UCSD-AML1 (cell line): Measurements from ENCODE around the gene PPP1R13B.
"Not testable (repeated sequence)": the region's sequence is repeated elsewhere in the genome, so short reads cannot be mapped to it uniquely, and the experiment has no call there.

Experiments used
- DNase-seq: peaks from one replicate; lab custom pipeline; 2025; ENCODE audit not compliant: unreplicated experiment; lab: John Stamatoyannopoulos, UW

PPP1R13B gene

DNA sequence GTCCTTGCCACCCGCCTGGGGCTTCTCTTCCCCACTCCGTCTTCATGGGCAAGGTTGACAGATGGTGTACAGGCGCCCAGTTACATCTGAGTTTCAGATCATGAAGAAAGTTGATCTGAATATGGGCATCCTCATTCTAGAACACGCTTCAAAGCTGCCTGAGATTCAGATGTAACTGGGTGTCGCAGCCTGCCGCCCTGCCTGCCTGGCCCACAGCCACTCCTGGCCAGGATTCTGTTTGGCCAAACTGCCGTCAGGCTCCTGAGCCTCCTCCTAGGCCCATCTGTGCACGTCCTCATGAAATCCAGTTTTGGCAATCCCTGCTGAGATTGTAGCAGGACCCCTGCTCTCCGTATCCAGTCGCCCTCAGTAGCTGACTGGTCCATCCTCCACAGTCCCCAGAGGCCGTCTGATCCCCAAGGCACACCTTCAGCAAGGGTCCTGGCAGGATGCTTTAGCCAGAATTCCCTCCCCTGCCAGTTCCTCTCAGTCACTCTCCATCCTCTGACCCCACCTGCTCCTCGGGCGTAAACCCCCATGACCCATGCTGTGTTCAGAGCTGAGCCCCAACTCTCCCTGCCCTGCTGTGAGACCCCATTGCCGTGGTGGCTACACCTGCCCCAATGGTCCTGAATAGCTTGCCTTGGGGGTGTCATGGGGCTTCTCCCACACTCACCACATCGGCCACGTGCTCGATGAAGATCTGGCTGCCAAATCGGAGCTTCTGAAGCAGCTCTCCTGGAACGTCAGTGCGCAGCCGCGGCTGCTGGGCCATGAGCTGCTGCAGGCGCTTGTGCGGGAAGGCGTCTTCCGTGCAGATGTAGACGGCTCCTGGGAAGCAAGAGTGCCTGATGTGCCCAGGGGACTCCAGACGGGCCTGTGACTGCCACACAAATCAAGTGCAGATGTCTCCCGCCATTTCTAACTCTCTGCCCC is 144.6 kb downstream of the PPP1R13B start:
- no peak for DNase-seq

DNA sequence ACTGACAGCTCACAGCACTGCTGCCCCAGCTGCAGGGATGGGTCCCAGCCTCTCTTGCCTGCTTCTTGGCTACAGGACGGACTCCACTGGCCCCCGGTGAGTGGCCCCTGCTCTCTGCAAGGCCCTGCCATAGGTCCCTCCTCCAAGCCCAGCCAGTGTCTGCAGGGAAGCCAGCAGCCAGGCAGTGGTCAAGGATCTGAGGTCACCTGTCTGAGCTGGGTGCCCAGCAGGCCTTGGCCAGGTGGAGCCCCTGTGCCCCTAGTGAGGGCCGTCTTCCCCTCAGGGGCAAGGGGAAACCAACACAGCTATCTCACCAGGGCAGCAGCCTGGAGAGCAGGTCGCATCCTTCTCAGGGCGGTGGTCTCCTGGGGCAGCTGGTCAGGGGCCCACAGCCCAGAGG is 145.3 kb downstream of the PPP1R13B start:
- DNase-seq = no peak

DNA sequence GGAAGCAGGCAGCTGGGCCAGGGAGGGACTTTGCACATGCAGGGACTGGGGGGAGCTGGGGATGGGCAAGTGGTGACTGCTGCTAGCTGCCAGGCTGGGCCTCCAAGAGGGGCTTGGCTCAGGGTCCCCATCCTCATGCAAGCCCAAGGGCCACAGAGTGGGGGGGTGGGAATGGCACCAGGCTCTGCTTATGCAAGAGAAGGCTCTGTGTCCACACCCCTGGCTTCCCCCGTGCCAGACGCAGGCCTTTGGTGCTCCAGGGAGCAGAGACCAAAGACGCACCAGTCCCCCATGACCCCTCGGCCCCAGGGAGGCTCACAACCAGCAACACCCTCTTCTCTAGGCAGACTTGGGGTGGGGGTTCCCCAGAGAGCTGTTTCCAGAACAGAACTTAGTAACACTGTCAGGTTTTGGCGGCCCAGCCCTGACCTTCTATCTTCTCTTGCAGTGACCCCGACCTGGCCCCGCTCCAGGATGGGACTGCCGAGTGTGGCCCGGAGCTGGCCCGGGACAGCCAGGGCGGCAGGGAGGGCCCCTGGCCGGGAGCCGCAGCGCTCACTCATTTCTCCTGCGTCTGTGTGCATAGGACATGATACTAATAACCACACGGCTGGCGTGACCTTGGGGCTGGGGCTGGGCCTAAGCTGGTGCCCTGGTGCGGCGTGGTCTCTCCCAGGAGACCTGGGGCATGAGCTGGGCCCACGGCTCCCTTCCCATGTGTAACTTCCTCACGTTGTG is 146.5 kb downstream of the PPP1R13B start:
- DNase-seq = no peak

DNA sequence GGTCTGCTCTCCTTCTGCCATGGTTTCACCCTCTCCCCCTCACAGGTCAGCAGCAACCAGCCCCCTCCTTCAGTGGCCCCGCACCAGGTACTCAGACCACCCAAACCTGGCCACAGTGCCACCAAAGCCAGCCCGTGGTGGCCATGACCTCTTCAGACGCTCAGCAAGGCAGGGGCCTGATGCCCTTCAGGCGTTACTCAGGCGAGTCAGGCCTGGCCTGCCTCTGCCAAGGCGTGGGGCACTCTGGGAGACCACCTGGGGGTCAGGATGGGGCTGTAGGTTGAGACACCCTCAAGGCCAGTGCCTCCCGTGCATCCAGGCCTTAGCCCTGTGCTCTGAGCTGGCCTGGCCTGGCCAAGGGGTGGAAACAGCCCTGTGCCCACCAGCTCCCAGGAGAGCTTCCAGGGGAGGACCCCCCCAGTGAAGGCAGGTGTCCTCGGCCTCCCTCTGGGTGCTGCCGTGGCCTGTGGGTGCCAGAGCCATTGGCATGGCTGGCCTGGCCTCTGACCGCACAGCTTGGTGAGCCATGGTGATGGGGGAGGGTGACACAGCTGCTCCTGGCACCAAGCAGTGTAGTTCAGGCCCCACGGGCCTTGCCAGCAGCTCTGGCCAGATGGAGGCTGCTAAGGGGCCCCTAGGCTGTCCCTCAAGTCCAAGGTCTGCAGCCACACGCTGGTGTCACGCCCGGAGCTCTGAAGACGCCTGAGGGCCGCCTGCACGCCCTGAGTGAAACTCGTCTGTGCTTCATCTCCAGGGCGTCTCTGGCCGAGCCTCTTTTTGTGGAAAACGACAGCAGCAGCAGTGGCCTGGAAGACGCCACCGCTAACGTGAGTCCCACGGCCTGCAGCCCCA is 147.2 kb downstream of the PPP1R13B start:
- DNase-seq = no peak

DNA sequence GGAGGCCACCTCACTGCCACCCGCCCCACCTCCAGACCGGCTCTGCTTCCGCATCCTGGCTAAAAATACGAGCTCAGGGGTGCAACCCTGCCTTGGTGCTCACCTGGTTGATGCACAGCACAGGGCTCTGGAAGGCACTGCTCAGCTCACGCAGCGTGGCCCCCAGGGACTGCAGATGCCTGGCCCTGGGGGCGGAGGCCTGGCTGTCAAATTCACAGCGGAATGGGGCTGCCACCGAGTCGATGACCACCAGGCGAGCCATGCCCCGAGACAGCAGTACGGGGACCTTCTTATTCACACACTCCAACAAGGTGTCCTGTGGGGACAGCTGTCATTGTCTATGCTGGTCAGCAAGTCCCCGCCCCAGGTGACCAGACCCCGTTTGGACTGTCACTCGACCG is 148.1 kb downstream of the PPP1R13B start:
- DNase-seq = no peak

DNA sequence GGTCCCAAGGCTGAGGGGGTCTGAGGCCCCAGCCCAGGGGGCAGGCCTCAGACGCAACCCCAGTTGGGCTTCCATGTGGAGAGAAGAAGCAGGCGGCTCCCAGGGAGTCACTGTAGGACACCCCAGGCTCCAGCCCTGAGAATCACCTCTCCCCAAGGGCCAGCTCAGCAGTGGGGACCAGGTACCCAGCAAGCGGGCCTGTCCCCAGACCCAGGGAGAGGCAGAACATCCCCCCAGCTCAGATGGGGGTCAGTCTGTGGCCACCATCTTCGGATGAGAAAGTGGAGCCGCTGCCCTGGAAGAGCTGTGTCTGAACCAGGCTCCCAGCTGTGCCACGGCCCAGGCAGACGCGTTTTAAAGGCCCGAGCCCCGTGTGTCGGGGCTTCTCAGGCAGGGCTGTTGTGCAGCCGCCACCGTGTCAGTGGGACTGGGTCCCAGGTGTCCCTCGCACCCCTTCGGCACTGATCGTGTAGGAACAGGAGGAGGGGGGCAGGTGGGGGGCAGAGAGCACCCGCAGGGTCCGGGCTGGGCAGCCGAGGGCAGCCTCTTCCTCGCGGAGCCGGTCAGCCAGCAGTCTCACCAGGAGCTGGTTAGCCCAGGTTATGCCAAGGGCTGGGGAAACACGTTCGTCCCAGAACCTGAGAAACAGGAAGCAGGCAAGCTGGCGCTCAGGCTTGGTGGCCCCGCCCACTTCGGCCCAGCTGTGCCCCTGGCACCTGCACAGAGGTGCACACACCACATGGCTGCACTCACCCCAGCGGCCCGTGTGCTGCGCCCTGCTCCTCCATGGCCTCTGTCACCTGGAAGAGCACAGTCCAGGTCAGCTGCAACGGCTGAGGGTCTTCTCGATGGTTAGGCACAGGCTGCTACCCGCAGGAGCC is 148.8 kb downstream of the PPP1R13B start:
- no peak for DNase-seq

DNA sequence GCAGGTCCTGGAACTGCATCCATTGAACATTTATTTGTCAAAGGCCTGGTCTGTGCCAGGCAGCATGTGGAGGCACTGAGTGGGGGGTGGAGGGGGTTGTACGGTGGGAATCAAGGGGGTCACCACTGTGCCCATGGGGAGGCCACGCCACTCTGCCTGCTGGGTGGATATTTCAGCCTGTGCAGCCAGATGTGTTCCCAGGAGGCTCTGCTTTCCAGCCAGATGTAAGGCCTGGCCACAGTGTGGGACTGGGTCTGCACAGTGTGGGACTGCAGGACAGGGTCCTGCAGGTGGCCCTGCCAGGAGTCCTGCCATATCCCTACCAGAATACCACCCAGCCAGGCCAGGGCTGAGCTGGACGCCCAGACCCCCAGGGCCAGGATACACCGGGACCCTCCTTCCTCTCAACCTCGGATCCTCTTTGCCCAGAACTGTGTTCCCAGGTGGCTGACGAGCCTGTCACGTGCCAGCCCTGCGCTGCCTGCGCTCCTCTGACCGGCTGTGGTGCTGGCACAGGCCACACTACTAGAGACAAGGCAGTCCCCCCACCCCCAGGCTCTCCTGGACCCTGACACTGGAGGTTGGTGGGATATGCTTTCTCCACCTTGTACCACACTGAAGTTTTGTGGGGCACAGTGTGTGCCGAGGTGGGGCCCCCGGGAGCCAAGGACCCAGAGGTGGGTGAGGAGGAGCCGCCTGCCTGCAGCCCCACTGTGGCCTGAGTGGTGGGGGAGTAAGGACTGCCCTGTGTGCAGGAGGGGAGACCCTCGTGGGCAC is 149.6 kb downstream of the PPP1R13B start:
- DNase-seq = no peak

DNA sequence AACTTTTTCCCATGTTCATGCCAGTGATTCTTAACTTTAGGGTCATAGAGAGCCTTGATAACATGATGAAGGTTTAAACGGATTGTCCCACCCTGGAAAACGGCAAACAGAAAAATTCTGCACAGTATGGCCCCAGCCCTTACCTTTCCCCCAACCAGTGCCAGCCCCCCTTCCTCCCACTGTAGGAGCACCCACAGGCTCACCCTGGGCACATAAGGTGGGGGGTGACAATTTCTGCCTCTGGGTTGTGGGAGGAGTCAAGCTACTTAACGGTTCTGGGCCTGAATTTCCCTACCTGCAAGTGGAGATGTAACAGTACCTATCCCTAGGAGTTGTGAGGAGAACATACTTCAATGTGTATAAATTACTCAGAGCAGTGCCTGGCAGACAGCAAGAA is 150.2 kb downstream of the PPP1R13B start:
- no peak for DNase-seq

DNA sequence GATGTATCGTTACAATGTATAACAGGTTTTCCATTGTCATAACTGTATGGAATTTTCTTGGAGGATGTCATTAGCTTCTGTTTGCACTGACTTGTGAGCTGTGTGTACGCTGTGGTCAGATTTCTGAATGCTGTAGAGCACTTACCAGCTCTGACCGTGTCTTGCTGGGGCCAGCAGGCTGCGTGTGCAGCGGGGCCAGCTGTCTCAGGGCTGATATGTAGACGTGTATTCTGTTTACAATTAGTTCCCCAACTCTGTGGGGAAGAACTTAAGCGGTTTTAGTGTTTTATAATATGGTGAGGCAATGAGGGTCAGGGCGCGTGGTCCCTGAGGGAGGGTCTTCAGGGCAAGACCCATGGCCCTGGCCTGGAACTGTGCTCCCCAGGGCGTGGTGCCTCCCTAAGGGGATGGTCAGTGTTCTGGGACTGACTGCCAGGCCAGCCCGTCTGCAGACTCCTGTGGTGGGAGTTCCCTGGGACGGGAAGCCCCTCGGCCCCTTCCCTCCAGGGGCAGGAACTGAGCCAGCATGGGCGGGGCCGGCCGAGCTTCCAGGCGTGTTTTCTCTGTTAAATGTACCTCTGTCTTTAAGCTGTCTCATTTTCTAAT is 150.8 kb downstream of the PPP1R13B start:
- no peak for DNase-seq

DNA sequence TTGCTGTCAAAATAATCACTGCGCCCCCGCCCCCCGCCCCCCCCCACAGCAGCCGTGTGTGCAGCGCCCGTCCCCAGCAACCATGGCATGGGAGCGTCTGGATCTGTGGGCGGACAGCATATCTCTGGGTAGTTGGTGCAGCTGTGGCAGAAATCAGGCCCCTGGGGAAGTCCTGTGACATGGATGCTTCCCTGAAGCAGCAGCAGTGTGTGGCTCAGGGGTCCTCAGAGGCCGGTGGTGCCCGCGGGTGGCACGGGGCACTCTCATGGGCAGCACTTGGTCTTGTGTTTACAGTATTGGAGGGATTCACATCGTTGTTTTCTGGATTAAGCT is 151.3 kb downstream of the PPP1R13B start:
- DNase-seq = no peak

DNA sequence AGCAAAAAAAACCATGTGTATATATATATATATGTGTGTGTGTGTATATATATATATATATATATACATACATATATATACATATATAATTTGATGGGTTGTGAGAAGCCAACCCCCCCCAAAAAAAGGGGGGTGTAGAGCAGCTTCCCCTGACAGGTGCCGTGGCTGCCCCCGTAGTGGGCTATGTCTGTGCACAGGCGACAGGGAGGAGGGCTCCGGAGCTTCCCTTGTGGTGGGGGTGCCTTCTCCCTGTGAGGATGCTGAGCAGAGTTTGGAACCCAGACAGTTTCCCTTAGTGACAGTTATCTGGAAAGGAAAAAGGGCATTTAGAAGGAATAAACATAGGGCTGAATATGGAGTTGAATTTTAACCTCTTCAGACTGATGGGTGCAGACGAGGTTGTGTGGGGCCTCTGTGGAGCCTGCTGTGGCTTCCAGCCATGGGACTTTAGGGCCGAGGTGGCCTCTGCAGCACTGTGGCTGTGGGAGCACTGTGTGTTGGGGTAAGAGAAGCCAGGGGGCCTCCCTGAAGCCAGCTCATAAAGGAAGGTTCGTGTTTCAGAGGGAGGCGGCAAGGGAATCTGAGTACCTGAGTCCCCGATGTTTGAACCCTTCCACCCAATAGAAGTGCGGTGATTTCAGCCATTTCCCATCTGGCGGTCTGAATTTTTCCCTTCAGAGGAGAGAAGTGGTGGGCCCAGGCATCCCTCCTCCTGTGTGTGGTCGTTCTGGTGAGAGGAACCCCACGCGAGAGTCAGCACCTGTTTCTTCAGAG is 151.9 kb downstream of the PPP1R13B start:
- no peak for DNase-seq

DNA sequence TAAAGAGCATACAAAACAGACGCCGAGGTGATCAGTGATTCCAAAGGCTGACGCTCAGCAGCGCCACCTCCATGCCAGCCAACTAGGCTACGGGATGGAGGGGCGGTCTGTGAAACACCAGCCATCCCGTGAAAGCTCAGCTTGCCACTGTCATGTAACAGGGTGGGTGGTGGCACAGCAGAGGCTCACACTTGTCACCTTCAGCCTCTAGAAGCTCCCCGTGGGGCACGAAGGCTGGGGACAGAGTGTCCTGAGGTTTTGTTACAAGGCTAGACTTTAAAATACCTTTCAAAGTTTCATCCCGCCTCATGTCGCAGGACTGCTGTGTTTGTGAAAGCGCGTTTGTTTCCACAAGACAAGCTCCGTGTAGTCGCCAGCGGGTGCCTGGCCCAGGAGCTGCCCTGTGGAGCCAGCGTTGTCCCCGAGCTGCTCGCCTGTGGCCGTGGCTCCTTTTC is 152.8 kb downstream of the PPP1R13B start:
- no peak for DNase-seq

DNA sequence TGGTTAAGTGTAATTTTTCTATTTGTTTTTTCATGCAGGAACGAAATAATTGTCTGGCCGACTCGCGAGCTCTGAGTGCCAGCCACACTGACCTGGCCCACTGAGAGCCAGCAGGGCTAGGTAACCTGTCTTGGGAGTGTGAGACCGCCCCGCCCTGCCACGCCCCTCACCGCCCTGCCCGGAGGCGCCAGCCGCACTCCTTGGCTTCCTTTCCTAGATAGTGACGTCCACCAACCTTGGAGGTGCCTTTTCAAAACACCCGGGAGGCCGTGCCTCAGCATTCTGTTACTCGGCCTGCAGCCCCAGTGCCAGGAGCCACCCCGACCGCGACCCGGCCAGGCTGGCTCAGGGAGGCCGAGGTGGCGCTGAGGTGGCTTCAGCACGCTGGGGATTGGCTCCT is 153.9 kb downstream of the PPP1R13B start:
- no peak for DNase-seq

DNA sequence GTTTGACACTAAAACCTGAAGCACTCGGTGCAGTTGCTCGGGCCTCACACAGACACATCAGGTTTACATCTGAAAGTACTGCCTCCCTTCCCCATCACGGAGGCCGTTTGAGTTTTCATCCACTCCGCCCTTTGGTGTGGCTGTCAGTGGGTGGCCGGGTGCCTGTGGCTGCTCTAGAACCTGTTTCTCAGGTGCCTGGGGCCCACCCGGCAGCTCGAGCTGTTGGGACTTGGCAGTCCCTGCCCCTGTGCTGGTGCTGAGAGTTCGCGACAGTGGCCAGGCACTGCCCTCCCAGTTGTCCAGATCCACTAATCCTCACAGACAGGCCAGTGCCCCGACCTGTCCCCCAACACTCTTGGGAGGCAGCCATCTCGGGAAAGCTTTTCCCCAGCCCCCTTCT is 154.5 kb downstream of the PPP1R13B start:
- DNase-seq = no peak

DNA sequence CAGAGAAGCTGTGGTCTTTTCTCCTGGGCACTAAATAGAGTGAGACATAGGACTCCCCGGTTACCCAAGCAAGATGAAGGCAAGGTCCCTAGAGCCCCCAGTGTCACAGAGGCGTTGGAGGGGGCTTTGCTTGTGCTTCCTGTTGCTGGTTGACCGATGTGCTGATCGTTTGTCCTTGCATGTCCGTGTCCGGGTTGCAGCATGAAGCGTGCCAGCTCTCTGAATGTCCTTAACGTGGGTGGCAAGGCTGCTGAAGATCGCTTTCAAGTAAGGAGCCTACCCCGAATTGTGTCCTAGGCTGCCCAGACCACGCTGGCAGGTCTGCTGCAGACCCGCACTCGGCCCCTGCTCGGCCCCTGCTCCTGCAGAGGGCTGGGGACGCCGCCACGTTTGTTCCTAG is 155.2 kb downstream of the PPP1R13B start:
- DNase-seq = no peak

DNA sequence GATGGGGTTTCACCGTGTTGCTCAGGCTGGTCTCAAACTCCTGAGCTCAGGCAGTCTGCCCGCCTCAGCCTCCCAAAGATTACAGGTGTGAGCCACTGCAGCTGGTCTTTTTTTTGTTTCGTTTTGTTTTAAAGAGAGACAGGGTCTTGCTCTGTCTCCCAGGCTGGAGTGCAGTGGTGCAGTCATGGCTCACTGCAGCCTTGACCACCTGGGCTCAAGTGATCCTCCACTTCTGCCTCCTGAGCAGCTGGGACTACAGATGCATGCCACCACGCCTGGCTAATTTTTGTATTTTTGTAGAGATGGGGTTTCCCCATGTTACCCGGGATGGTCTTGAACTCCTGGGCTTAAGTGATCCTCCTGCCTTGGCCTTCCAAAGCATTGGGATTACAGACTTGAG is 155.7 kb downstream of the PPP1R13B start:
- not testable (repeated sequence) for DNase-seq

DNA sequence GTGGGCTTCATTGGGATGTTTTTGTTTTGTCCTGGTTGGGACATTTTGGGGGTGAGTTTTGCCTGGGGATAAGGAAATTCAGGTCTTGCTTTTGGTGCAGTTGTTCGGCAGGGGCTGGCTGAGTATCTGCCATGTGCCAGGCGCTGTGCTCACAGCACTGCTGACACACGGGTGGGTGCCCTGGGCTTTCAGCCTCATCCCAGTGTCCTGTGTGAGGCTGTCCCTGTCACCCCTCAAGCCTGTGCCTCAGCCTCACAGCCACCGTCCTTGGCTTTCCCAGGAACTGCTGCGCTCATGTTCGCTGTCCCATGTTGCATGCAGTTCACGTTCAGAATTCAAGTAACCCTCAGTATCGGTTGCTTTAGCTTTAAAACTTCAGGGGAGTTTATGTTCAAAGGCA is 157.0 kb downstream of the PPP1R13B start:
- DNase-seq = no peak
